ENCODE measurements around the gene RNF138. TPM values are rescaled to one million over a fixed set of nuclear protein-coding genes. Genes with fewer than 3 reads are reported as not detected.
"Not testable (repeated sequence)": the region's sequence is repeated elsewhere in the genome, so short reads cannot be mapped to it uniquely, and the experiment has no call there.

Gene RNF138
- polyA plus RNA-seq, 1 donor (not counting 4 experiments of a cell fraction or from before 2014, with no cell fraction given) = 18.0 TPM

DNA sequence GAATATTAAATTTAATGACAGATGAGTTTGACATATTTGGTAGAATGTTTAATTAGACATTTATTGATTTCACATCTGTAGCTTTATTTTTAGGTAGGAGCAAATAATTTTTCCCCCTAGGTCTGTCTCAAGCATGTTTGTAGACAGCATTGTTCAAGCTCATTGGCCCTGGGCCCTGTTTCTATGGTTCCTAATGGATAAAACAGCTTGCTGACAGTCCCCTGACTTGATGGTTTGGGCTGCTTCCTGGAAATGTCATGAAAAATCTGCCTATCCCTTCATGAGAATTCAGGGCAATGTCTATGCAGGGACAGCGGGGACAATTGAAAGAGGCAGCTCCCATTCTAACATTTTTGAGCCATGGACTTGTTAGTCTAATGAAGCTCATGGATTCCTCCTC lies 83.6 kb downstream of the RNF138 start:
- DNase-seq (ENCODE audit: low read depth, low spot score) = no peak
- Histone ChIP-seq H3K79me2 (ENCODE audit: control insufficient read depth, insufficient read depth, low read length) (no peaks in the 10 kb centered on the region), H3K4me2 (ENCODE audit: control insufficient read depth, extremely low read depth, insufficient read depth, low read depth, low read length) (no peak overlapping the region), H3K36me3 (ENCODE audit: control insufficient read depth in 2 of 2, extremely low read depth in 1 of 2, insufficient read depth in 2 of 2, low read length in 2 of 2) (no peaks in the 10 kb centered on the region), H3K9ac (ENCODE audit: control insufficient read depth, extremely low read depth, insufficient read depth, low read length) (no peak overlapping the region), H3K9me1 (ENCODE audit: control insufficient read depth, extremely low read depth, insufficient read depth, low read length) (no peaks in the 10 kb centered on the region), H3K4me3 (ENCODE audit: control insufficient read depth in 2 of 3, extremely low read depth in 1 of 3, insufficient read depth in 2 of 3, low read depth in 1 of 3, low read length in 3 of 3) (no peak overlapping the region), H3K27ac (ENCODE audit: control insufficient read depth, insufficient read depth, low read length) (no peak overlapping the region), H4K20me1 (ENCODE audit: control insufficient read depth, extremely low read depth, insufficient read depth, low read length) (no peaks in the 10 kb centered on the region), H3K9me3 (ENCODE audit: control insufficient read depth, low read depth, low read length) (no peaks in the 10 kb centered on the region), H3K4me1 (ENCODE audit: control insufficient read depth, extremely low read depth, insufficient read depth, low read length) (no peaks in the 10 kb centered on the region), H3K27me3 (ENCODE audit: control insufficient read depth, extremely low read depth, insufficient read depth, low read length) (no peaks in the 10 kb centered on the region), H2AFZ (ENCODE audit: control insufficient read depth, low read length) (no peak overlapping the region)
- no peak for FAIRE-seq
- dilution Hi-C loops (cut with MboI; ENCODE audit: extremely low pct_ligation_motif_present, low sequenced_read_pairs) = no loop called here
- no peak for TF ChIP-seq EZH2 (IDR thresholded peaks at IDR 0.05; ENCODE audit: low read length)
- TF ChIP-seq, protein P1, sequence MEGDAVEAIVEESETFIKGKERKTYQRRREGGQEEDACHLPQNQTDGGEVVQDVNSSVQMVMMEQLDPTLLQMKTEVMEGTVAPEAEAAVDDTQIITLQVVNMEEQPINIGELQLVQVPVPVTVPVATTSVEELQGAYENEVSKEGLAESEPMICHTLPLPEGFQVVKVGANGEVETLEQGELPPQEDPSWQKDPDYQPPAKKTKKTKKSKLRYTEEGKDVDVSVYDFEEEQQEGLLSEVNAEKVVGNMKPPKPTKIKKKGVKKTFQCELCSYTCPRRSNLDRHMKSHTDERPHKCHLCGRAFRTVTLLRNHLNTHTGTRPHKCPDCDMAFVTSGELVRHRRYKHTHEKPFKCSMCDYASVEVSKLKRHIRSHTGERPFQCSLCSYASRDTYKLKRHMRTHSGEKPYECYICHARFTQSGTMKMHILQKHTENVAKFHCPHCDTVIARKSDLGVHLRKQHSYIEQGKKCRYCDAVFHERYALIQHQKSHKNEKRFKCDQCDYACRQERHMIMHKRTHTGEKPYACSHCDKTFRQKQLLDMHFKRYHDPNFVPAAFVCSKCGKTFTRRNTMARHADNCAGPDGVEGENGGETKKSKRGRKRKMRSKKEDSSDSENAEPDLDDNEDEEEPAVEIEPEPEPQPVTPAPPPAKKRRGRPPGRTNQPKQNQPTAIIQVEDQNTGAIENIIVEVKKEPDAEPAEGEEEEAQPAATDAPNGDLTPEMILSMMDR (optimal IDR thresholded peaks at IDR 0.05 in 1 of 3, IDR thresholded peaks at IDR 0.05 in 1 of 3, conservative IDR thresholded peaks at IDR 0.05 in 1 of 3; ENCODE audit: extremely low read depth in 1 of 3, insufficient read depth in 2 of 3, low read length in 3 of 3) = no peak

DNA sequence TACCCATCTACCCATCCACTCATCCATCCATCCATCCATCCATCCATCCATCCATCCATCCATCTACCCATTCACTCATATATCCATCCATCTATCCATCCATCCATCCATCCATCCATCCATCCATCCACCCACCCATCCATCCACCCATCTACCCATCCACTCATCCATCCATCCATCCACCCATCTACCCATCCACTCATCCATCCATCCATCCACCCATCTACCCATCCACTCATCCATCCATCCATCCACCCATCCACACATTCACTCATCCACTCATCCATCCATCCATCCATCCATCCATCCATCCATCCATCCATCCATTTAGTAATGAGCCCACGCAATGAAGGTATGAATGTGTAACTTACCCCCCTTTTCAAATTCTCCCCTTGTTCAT lies 85.1 kb downstream of the RNF138 start:
- H3K9me3 ChIP-seq (ENCODE audit: control insufficient read depth, low read depth, low read length); H4K20me1 ChIP-seq (ENCODE audit: control insufficient read depth, extremely low read depth, insufficient read depth, low read length); H3K4me1 ChIP-seq (ENCODE audit: control insufficient read depth, extremely low read depth, insufficient read depth, low read length); H3K9ac ChIP-seq (ENCODE audit: control insufficient read depth, extremely low read depth, insufficient read depth, low read length); H3K79me2 ChIP-seq (ENCODE audit: control insufficient read depth, insufficient read depth, low read length); H3K36me3 ChIP-seq (ENCODE audit: control insufficient read depth in 2 of 2, extremely low read depth in 1 of 2, insufficient read depth in 2 of 2, low read length in 2 of 2); H3K4me2 ChIP-seq (ENCODE audit: control insufficient read depth, extremely low read depth, insufficient read depth, low read depth, low read length); FAIRE-seq; H2AFZ ChIP-seq (ENCODE audit: control insufficient read depth, low read length); DNase-seq (ENCODE audit: low read depth, low spot score); H3K9me1 ChIP-seq (ENCODE audit: control insufficient read depth, extremely low read depth, insufficient read depth, low read length); dilution Hi-C loops (cut with MboI; ENCODE audit: extremely low pct_ligation_motif_present, low sequenced_read_pairs); H3K27ac ChIP-seq (ENCODE audit: control insufficient read depth, insufficient read depth, low read length); H3K4me3 ChIP-seq (ENCODE audit: control insufficient read depth in 2 of 3, extremely low read depth in 1 of 3, insufficient read depth in 2 of 3, low read depth in 1 of 3, low read length in 3 of 3); H3K27me3 ChIP-seq (ENCODE audit: control insufficient read depth, extremely low read depth, insufficient read depth, low read length): not testable (repeated sequence)

DNA sequence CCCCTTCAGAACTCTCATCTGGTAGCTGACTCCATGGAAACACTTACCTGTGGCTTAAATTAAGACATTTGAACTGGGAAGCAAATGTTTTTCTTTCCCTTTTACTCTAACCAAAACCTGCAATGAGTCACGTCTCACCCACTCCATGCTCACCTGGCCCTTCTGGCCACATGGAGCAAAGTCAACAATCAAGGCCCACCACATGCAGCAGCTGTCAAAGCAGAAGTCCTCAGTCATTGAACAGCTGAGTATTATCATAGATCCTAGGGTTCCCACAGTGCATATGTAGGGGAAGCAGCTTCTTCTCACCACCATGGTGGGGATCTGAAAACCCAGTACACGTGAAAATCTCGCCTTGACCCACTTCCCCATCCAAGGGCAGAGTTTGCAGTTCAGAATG lies 85.9 kb downstream of the RNF138 start:
- no peaks in the 10 kb centered on the region for H3K79me2 ChIP-seq (ENCODE audit: control insufficient read depth, insufficient read depth, low read length)
- FAIRE-seq (no peak), DNase-seq (ENCODE audit: low read depth, low spot score) (no peak)
- H4K20me1 ChIP-seq (ENCODE audit: control insufficient read depth, extremely low read depth, insufficient read depth, low read length) = no peaks in the 10 kb centered on the region
- H3K9me1 ChIP-seq (ENCODE audit: control insufficient read depth, extremely low read depth, insufficient read depth, low read length) = no peaks in the 10 kb centered on the region
- no peak overlapping the region for H2AFZ ChIP-seq (ENCODE audit: control insufficient read depth, low read length)
- TF ChIP-seq, protein P1 (optimal IDR thresholded peaks at IDR 0.05 in 1 of 3, IDR thresholded peaks at IDR 0.05 in 1 of 3, conservative IDR thresholded peaks at IDR 0.05 in 1 of 3; ENCODE audit: extremely low read depth in 1 of 3, insufficient read depth in 2 of 3, low read length in 3 of 3) = no peak
- TF ChIP-seq EZH2 (IDR thresholded peaks at IDR 0.05; ENCODE audit: low read length) = no peak
- no peaks in the 10 kb centered on the region for H3K9me3 ChIP-seq (ENCODE audit: control insufficient read depth, low read depth, low read length)
- no peaks in the 10 kb centered on the region for H3K27me3 ChIP-seq (ENCODE audit: control insufficient read depth, extremely low read depth, insufficient read depth, low read length)
- no peak overlapping the region for H3K9ac ChIP-seq (ENCODE audit: control insufficient read depth, extremely low read depth, insufficient read depth, low read length)
- no peaks in the 10 kb centered on the region for H3K36me3 ChIP-seq (ENCODE audit: control insufficient read depth in 2 of 2, extremely low read depth in 1 of 2, insufficient read depth in 2 of 2, low read length in 2 of 2)
- no peak overlapping the region for H3K4me2 ChIP-seq (ENCODE audit: control insufficient read depth, extremely low read depth, insufficient read depth, low read depth, low read length)
- dilution Hi-C loops (cut with MboI; ENCODE audit: extremely low pct_ligation_motif_present, low sequenced_read_pairs) = no loop called here
- H3K4me1 ChIP-seq (ENCODE audit: control insufficient read depth, extremely low read depth, insufficient read depth, low read length) = no peaks in the 10 kb centered on the region
- H3K4me3 ChIP-seq (ENCODE audit: control insufficient read depth in 2 of 3, extremely low read depth in 1 of 3, insufficient read depth in 2 of 3, low read depth in 1 of 3, low read length in 3 of 3) = no peak overlapping the region
- no peak overlapping the region for H3K27ac ChIP-seq (ENCODE audit: control insufficient read depth, insufficient read depth, low read length)
